ENCODE results near the gene AFF3.

AFF3 gene

GRCh38 chr2:100148883-100149282, 6.5 kb upstream of the AFF3 start:
- TF ChIP-seq EP300 (IDR thresholded peaks at IDR 0.05; ENCODE audit: borderline replicate concordance) (no peak), FOXM1 (IDR thresholded peaks at IDR 0.05; ENCODE audit: borderline replicate concordance, low read depth) (no peak), RAD21 (IDR thresholded peaks at IDR 0.05; ENCODE audit: low read depth) (no peak), CREB1 (IDR thresholded peaks at IDR 0.05; ENCODE audit: low read depth) (no peak), ZBTB7A (IDR thresholded peaks at IDR 0.05; ENCODE audit: low read depth) (no peak), TAF1 (IDR thresholded peaks at IDR 0.05; ENCODE audit: low read depth) (no peak), MAX (IDR thresholded peaks at IDR 0.05) (no peak)
- TF ChIP-seq, protein P1, sequence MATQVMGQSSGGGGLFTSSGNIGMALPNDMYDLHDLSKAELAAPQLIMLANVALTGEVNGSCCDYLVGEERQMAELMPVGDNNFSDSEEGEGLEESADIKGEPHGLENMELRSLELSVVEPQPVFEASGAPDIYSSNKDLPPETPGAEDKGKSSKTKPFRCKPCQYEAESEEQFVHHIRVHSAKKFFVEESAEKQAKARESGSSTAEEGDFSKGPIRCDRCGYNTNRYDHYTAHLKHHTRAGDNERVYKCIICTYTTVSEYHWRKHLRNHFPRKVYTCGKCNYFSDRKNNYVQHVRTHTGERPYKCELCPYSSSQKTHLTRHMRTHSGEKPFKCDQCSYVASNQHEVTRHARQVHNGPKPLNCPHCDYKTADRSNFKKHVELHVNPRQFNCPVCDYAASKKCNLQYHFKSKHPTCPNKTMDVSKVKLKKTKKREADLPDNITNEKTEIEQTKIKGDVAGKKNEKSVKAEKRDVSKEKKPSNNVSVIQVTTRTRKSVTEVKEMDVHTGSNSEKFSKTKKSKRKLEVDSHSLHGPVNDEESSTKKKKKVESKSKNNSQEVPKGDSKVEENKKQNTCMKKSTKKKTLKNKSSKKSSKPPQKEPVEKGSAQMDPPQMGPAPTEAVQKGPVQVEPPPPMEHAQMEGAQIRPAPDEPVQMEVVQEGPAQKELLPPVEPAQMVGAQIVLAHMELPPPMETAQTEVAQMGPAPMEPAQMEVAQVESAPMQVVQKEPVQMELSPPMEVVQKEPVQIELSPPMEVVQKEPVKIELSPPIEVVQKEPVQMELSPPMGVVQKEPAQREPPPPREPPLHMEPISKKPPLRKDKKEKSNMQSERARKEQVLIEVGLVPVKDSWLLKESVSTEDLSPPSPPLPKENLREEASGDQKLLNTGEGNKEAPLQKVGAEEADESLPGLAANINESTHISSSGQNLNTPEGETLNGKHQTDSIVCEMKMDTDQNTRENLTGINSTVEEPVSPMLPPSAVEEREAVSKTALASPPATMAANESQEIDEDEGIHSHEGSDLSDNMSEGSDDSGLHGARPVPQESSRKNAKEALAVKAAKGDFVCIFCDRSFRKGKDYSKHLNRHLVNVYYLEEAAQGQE (IDR thresholded peaks at IDR 0.05; ENCODE audit: low read depth), result no peak

- TF ChIP-seq NFIC (IDR thresholded peaks at IDR 0.05) (no peak), RAD21 (IDR thresholded peaks at IDR 0.05; ENCODE audit: low read depth) (no peak), MAX (IDR thresholded peaks at IDR 0.05) (no peak), EP300 (IDR thresholded peaks at IDR 0.05; ENCODE audit: borderline replicate concordance) (no peak), TEAD4 (IDR thresholded peaks at IDR 0.05) (no peak), CEBPB (IDR thresholded peaks at IDR 0.05) (no peak), ZBTB7A (IDR thresholded peaks at IDR 0.05; ENCODE audit: low read depth) (no peak), TCF12 (IDR thresholded peaks at IDR 0.05; ENCODE audit: low read depth) (no peak), CREB1 (IDR thresholded peaks at IDR 0.05; ENCODE audit: low read depth) (no peak), EGR1 (IDR thresholded peaks at IDR 0.05) (no peak), FOXM1 (IDR thresholded peaks at IDR 0.05; ENCODE audit: borderline replicate concordance, low read depth) (no peak), YY1 (IDR thresholded peaks at IDR 0.05; ENCODE audit: low read depth) (no peak), TAF1 (IDR thresholded peaks at IDR 0.05; ENCODE audit: low read depth) (no peak), USF1 (IDR thresholded peaks at IDR 0.05) (no peak)
- TF ChIP-seq, protein P1 (IDR thresholded peaks at IDR 0.05; ENCODE audit: low read depth), result no peak
Observed at GRCh38 chr2:100146657-100146960, 4.2 kb upstream of the AFF3 start.

- no peak for TF ChIP-seq CREB1 (IDR thresholded peaks at IDR 0.05; ENCODE audit: low read depth)
- no peak for TF ChIP-seq NFIC (IDR thresholded peaks at IDR 0.05)
- no peak for TF ChIP-seq EP300 (IDR thresholded peaks at IDR 0.05; ENCODE audit: borderline replicate concordance)
- no peak for TF ChIP-seq MAX (IDR thresholded peaks at IDR 0.05)
- no peak for TF ChIP-seq TEAD4 (IDR thresholded peaks at IDR 0.05)
- TF ChIP-seq YY1 (IDR thresholded peaks at IDR 0.05; ENCODE audit: low read depth), result no peak
- TF ChIP-seq ZBTB7A (IDR thresholded peaks at IDR 0.05; ENCODE audit: low read depth), result no peak
- TF ChIP-seq TAF1 (IDR thresholded peaks at IDR 0.05; ENCODE audit: low read depth), result no peak
- no peak for TF ChIP-seq USF1 (IDR thresholded peaks at IDR 0.05)
- no peak for TF ChIP-seq EGR1 (IDR thresholded peaks at IDR 0.05)
- TF ChIP-seq FOXM1 (IDR thresholded peaks at IDR 0.05; ENCODE audit: borderline replicate concordance, low read depth), result no peak
- no peak for TF ChIP-seq TCF12 (IDR thresholded peaks at IDR 0.05; ENCODE audit: low read depth)
- TF ChIP-seq CEBPB (IDR thresholded peaks at IDR 0.05), result no peak
- no peak for TF ChIP-seq RAD21 (IDR thresholded peaks at IDR 0.05; ENCODE audit: low read depth)
- TF ChIP-seq, protein P1 (IDR thresholded peaks at IDR 0.05; ENCODE audit: low read depth), result no peak
Observed at GRCh38 chr2:100145893-100146656, 3.7 kb upstream of the AFF3 start.

DNA sequence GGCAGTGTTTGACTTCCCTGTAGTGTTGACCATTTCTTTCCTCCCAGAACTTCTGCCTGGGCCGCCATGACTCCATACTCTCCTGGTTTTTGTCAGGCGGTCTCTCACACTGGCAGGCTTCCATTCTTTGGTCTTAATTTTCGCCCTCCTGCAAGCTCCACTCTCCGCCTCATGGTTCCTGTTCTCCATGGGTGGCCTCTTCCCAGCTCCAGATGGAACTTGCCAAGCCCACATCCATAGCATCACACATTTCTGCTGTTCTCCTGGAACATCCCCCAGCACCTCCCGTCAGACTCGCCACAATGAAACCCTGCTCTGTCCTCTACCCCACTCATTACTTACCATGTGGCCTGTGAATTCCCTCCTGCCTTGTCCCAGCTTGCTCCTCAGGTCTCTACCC, 896 bp upstream of the AFF3 start:
- TF ChIP-seq TCF12 (IDR thresholded peaks at IDR 0.05; ENCODE audit: low read depth) (no peak), CREB1 (IDR thresholded peaks at IDR 0.05; ENCODE audit: low read depth) (no peak)

All from Ishikawa (cell line).